Epidermal melanocyte (primary cell): ENCODE results near the gene TSPYL1.
A peak's percentile ranks its signal among the peaks of the same experiment; 100 is the strongest.
"Not testable (repeated sequence)": the region's sequence is repeated elsewhere in the genome, so short reads cannot be mapped to it uniquely, and the experiment has no call there.

Experiments
- DNase-seq: peaks from one replicate; pipeline ENCODE4 v3.0.0; 2011; ENCODE audit warnings: low spot score; ENCODE audit not compliant: insufficient read length

Gene TSPYL1

GRCh38 chr6:116279232-116280160 is at the start of gene TSPYL1:
TSS of gene TSPYL1 (minus strand) at chr6:116279930. CDS start at chr6:116279830, 100 bp downstream.
- peak; percentile 60 for DNase-seq

DNA sequence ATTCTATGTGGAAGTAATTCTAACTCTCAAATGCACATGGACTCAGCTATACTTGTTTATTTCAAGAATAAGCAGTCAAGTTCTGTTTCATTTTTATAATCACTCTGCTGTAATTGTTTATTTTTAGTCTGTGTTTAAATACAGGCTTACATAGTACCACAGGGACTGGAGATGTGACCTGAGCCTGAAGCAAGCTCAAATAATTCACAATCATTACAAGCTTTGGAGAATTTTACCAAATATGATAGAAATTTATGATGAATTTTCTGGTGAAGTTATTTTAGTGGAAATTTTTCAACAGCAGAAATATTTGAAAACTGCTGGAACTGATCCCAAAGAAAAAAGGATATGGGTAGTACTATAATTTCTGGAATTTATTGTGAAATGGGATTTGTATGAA is 49.4 kb upstream of the TSPYL1 start:
- DNase-seq, result no peak

DNA sequence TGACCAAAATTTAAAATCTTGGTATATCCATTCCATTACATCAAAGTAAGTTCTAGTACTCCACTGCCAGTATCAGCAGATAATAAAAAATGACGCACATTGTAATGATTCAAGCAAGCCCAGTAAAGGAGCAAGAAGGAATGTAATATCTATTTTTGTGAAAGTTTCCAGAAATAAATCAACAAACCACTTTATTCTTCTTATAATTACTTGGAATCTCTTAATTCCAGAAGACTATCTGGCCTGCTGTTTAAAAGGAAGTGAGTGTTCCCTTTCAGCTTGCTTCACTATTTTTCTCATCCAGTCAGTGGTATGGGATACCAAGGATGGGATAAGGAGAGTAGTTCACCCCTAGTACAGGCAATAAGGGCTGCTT is 48.8 kb upstream of the TSPYL1 start:
- DNase-seq, result no peak

DNA sequence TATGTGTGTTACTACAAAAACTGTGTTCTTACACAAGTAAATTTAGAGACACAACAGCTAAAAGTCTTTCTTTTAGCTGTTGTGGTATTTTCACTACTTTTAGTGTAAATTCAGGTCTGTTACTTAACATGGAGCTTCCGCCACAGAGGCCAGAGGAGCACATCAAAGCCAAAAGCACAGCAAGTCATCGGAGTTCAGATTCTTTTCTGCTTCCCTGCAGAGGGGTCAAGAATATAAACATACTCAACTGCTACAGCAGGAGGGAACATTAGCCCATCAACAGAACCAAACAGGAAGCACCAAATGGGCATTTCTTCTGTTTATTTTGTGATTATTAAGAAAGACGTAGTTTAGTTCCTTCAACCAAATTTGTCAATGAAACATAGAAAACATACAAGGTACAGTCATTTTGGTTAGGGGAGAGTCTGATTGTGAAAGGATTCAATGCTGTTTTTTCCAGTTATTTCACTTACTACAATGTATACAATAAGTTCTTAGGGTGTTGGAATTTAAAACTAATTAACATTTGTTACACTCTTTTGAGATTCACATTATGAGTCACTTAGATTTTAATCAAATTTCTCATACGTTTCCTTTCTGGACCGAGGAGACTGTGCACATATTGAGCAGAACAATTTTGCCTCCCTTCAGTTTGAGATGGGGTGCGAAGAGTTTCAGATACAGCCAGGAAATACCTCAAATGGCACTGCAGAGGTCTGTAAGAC is 48.2 kb upstream of the TSPYL1 start:
- DNase-seq, result no peak

GRCh38 chr6:116326996-116327395 is 47.3 kb upstream of the TSPYL1 start:
- no peak for DNase-seq

GRCh38 chr6:116326181-116326671 is 46.5 kb upstream of the TSPYL1 start:
- DNase-seq, result no peak

DNA sequence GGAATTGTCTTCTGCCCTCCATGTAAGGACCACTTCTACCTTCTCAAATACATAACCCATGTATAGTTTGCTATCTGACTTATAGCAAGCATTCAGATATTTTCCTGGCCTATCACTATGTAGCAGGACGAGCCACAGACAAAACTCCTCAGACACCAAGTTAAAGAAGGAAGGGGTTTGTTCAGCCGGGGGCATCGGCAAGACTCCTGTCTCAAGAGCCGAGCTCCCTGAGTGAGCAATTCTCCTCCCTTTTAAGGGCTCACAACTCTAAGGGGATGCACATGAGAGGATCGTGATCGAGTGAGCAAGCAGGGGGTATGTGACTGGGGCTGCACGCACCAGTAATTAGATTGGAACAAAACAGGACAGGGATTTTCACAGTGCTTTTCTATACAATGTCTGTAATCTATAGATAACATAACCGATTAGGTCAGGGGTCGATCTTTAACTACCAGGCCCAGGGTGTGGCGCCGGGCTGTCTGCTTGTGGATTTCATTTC is 46.0 kb upstream of the TSPYL1 start:
- DNase-seq, result not testable (repeated sequence)

- DNase-seq, result no peak
Measured at GRCh38 chr6:116323863-116324262, 44.1 kb upstream of the TSPYL1 start.

DNA sequence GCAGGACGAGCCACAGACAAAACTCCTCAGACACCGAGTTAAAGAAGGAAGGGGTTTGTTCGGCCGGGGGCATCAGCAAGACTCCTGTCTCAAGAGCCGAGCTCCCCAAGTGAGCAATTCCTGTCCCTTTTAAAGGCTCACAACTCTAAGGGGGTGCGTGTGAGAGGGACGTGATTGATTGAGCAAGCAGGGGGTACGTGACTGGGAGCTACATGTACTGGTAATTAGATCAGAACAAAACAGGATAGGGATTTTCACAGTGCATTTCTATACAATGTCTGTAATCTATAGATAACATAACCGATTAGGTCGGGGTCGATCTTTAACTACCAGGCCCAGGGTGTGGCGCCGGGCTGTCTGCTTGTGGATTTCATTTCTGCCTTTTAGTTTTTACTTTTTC is 42.2 kb upstream of the TSPYL1 start:
- DNase-seq, result not testable (repeated sequence)

DNA sequence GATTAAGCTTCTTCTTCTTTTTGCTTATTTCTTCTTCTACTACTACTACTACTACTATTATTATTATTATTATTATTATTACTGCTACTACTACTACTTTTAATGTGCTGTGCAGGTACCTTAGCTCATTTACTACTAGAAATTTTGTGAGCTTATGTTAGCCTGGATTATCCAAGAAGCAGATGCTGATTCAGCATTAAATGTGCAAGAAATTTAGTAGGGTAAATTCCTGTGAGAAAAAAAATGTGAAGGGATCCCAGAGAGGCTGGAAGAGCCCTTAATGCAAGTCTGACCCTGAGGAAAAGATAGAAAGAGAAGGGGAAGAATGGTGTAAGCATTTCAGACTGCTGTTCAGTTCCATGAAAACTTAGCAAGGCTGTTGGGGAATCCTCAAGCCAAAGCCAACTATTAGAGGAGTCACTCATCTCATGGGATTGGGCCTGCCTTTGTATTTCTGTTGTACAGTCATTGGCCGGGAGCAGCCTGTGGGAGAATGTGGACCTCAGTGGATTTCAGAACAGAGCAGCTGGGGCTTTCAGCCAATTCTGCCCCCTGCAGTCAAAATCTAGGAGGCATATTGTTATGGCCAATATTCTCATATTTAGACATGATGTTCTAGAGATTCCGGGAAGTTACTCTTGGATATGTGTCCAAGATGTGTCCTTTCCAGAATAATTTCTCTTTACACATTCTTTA is 37.2 kb upstream of the TSPYL1 start:
- DNase-seq, result no peak

DNA sequence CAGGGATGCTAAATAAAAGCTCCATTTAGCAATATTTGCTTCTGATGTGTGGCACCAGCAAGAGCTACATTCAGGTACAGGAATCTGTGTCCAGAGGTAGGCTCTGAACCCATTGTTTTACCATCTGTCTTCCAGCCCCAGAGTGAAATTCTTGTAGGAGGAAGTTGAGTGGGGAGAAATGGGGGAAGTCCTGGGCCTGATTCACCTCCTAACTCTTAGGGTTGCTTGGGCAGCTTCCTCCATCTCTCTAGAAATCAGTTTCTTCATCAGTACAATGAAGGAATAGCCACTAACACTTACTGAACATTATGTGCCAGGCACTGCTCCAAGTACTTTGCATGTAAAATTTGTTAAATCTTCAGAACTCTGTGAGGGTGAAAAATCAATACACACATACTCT is 35.1 kb upstream of the TSPYL1 start:
- DNase-seq, result no peak

DNA sequence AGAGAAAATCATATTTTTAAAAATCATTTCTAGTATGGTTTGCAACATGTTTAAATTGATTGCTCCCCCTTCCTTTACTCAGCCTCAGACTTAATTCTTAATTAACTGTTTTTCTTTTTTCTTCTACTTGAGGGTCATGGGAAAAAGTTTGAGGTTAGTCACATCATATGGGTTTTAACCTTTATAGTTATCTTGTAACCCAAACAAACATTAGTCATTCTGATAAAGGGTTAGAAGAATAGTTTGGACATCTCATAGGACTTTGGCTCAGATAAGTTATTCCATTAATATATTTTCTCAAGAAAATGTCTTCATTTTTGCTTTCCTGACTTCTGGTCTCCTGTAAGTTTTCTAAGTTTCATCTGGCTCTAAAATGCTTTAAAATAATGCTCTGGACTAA is 34.5 kb upstream of the TSPYL1 start:
- DNase-seq, result no peak

GRCh38 chr6:116313101-116313776 is 33.5 kb upstream of the TSPYL1 start:
- DNase-seq, result no peak

- DNase-seq, result no peak
Measured at GRCh38 chr6:116309657-116310056, 29.9 kb upstream of the TSPYL1 start.

DNA sequence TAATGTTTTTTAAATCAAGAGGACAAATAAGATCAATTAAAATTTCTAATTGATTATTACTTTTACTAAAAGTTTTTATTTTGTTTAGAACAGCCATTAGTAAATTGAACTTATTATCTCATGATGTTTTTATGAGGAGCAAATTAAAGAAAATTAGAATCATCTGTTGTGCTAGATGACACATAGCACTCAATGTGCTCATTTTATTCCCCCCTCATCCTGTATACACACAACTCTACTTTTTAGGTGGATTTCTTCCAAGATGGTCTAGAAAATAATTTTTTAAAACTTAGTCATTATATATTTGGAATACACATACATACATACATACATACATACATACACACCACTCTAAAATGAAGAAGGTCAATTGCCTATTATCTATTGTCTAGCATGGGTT is 29.3 kb upstream of the TSPYL1 start:
- DNase-seq, result no peak

GRCh38 chr6:116307633-116308032 is 27.9 kb upstream of the TSPYL1 start:
- no peak for DNase-seq

- DNase-seq, result no peak
Measured at GRCh38 chr6:116307001-116307400, 27.3 kb upstream of the TSPYL1 start.

- no peak for DNase-seq
Measured at GRCh38 chr6:116304538-116305097, 24.9 kb upstream of the TSPYL1 start.

GRCh38 chr6:116301104-116301503 is 21.4 kb upstream of the TSPYL1 start:
- no peak for DNase-seq

GRCh38 chr6:116300566-116300965 is 20.8 kb upstream of the TSPYL1 start:
- DNase-seq, result no peak

- DNase-seq, result no peak
Measured at GRCh38 chr6:116298973-116299372, 19.2 kb upstream of the TSPYL1 start.
